Breast epithelium (tissue), 3 donors: ENCODE measurements around the gene ATP5PO.

ENCODE experiments used
- POLR2A ChIP-seq: fragments of 450-650 bp; IDR thresholded peaks from one replicate; pipeline ENCODE4 v1.6.1; 2016; ENCODE audit warnings: antibody characterized with exemption, mild to moderate bottlenecking, moderate library complexity
- POLR2AphosphoS5 ChIP-seq, 3 donors: sonication (generic); formaldehyde crosslinking; IDR thresholded peaks; one replicate each; pipeline ENCODE4 v1.6.1; 2017; ENCODE audit warnings: antibody characterized with exemption in 3 of 3
- TF ChIP-seq, protein P1 (sequence below), 3 donors: fragments of 450-650 bp; IDR thresholded peaks; one replicate each; pipeline ENCODE4 v1.5.1; 2016 to 2017; ENCODE audit warnings: antibody characterized with exemption in 3 of 3, mild to moderate bottlenecking in 3 of 3, moderate library complexity in 3 of 3

DNA sequence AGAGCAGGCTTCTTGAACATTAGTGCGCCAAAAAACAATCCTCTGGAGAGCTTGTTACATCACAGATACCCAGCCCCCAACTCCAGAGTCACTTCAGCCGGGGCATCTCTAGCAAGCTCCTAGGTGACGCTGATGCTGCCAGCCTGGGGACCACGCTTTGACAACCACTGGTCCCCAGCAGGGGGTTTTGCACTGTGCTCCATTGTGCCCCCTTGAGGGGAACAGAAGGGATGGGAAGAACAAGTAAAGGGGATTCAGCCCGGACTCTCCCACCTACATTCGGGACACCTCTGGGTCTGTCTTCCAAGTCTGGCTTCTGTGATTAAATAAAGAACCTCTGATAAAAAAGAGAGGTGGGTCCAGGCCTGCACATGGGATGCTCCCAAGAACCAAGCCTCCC lies 60.4 kb downstream of the ATP5PO start:
- TF ChIP-seq, protein P1, sequence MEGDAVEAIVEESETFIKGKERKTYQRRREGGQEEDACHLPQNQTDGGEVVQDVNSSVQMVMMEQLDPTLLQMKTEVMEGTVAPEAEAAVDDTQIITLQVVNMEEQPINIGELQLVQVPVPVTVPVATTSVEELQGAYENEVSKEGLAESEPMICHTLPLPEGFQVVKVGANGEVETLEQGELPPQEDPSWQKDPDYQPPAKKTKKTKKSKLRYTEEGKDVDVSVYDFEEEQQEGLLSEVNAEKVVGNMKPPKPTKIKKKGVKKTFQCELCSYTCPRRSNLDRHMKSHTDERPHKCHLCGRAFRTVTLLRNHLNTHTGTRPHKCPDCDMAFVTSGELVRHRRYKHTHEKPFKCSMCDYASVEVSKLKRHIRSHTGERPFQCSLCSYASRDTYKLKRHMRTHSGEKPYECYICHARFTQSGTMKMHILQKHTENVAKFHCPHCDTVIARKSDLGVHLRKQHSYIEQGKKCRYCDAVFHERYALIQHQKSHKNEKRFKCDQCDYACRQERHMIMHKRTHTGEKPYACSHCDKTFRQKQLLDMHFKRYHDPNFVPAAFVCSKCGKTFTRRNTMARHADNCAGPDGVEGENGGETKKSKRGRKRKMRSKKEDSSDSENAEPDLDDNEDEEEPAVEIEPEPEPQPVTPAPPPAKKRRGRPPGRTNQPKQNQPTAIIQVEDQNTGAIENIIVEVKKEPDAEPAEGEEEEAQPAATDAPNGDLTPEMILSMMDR (IDR thresholded peaks at IDR 0.05) = no peak
- no peak for TF ChIP-seq POLR2A
- TF ChIP-seq POLR2AphosphoS5 (IDR thresholded peaks at IDR 0.05) = no peak
